Hepatocyte (in vitro differentiated cells): Measurements from ENCODE around the gene TGM4. TPM values are rescaled to one million over a fixed set of nuclear protein-coding genes. Genes with fewer than 3 reads are reported as not detected.

Experiments used
- DNase-seq: peaks from one replicate; pipeline ENCODE4 v3.0.0-alpha.2; 2016; ENCODE audit warnings: low spot score
- H2AFZ ChIP-seq: fragments of 200-600 bp; sonication (generic); 2 replicates; pipeline ENCODE4 v1.6.0; 2016; ENCODE audit warnings: antibody characterized with exemption, mild to moderate bottlenecking
- H3K27ac ChIP-seq: fragments of 200-600 bp; sonication (generic); 2 replicates; pipeline ENCODE4 v1.5.1; 2016; ENCODE audit warnings: mild to moderate bottlenecking
- H3K27me3 ChIP-seq: fragments of 200-600 bp; sonication (generic); 2 replicates; pipeline ENCODE4 v1.6.1; 2016
- H3K36me3 ChIP-seq: fragments of 200-600 bp; sonication (generic); replicated peaks from 2 replicates; pipeline ENCODE4 v1.5.1; 2016; ENCODE audit warnings: low read depth; ENCODE audit not compliant: insufficient read depth
- H3K4me1 ChIP-seq: fragments of 200-600 bp; sonication (generic); 2 replicates; pipeline ENCODE4 v1.5.1; 2016; ENCODE audit warnings: mild to moderate bottlenecking, moderate library complexity; ENCODE audit not compliant: insufficient read depth
- H3K4me2 ChIP-seq: fragments of 200-600 bp; sonication (generic); 2 replicates; pipeline ENCODE4 v1.6.0; 2016
- H3K4me3 ChIP-seq: fragments of 200-600 bp; sonication (generic); 2 replicates; pipeline ENCODE4 v1.5.1; 2016; ENCODE audit warnings: mild to moderate bottlenecking
- H3K79me2 ChIP-seq: fragments of 200-600 bp; sonication (generic); 2 replicates; pipeline ENCODE4 v1.6.0; 2017; ENCODE audit warnings: mild to moderate bottlenecking
- H3K9me2 ChIP-seq: fragments of 200-600 bp; sonication (generic); replicated peaks from 2 replicates; pipeline ENCODE4 v1.6.0; 2017; ENCODE audit warnings: mild to moderate bottlenecking; ENCODE audit not compliant: insufficient read depth
- H3K9me3 ChIP-seq: fragments of 200-600 bp; sonication (generic); 2 replicates; pipeline ENCODE4 v1.5.1; 2016; ENCODE audit warnings: low read depth, mild to moderate bottlenecking
- H4K20me1 ChIP-seq: fragments of 200-600 bp; sonication (generic); 2 replicates; pipeline ENCODE4 v1.6.0; 2016; ENCODE audit warnings: mild to moderate bottlenecking; ENCODE audit not compliant: insufficient read depth, poor library complexity, severe bottlenecking
- CTCF ChIP-seq: fragments of 200-600 bp; sonication (generic); IDR thresholded peaks from 2 replicates; pipeline ENCODE4 v1.5.1; 2016; ENCODE audit warnings: antibody characterized with exemption, mild to moderate bottlenecking; ENCODE audit not compliant: poor library complexity
- EZH2 ChIP-seq: fragments of 200-600 bp; sonication (generic); IDR thresholded peaks from 2 replicates; pipeline ENCODE4 v1.6.1; 2016; ENCODE audit warnings: antibody characterized with exemption, mild to moderate bottlenecking, borderline replicate concordance
- EZH2phosphoT487 ChIP-seq: fragments of 200-600 bp; sonication (generic); IDR thresholded peaks from one replicate; pipeline ENCODE4 v1.6.1; 2018; ENCODE audit warnings: antibody characterized with exemption, mild to moderate bottlenecking, low read depth, moderate library complexity; ENCODE audit not compliant: unreplicated experiment, severe bottlenecking
- WGBS: methylation state at CpG from one replicate; pipeline ENCODE4 v1.1.6; 2016; ENCODE audit warnings: low lambda C conversion rate; ENCODE audit errors: missing lambda C conversion rate; 5-methylcytosine and 5-hydroxymethylcytosine counted together
- polyA plus RNA-seq: library from polyadenylated mRNA; unstranded; fragments of >200 nt; fragmentation: Nextera tagmentation; extraction: Ambion mirVana; gene quantifications from 2 replicates; pipeline ENCODE4 v1.2.1, GENCODE V29; 2016
- total RNA-seq: library from RNA; depleted of rRNA; stranded (reverse); fragments of >200 nt; gene quantifications from 2 replicates; pipeline ENCODE4 v1.2.3, GENCODE V29; 2014

TGM4 gene
- total and polyA plus RNA-seq, 2 experiments from 2014 or later: 0.43 TPM; not detected in 1

- Histone ChIP-seq H3K9me3 (no peaks in the 10 kb centered on the region), H3K79me2 (no peaks in the 10 kb centered on the region), H3K36me3 (no peaks in the 10 kb centered on the region), H2AFZ (no peak overlapping the region), H3K4me3 (no peak overlapping the region), H3K4me2 (no peak overlapping the region), H3K27me3 (no peaks in the 10 kb centered on the region), H3K4me1 (no peaks in the 10 kb centered on the region), H3K9me2 (no peaks in the 10 kb centered on the region), H4K20me1 (no peaks in the 10 kb centered on the region), H3K27ac (no peak overlapping the region)
- WGBS: 76% methylated on average over 3 of the region's 3 CpGs
- TF ChIP-seq EZH2phosphoT487 (no peak), CTCF (no peak), EZH2 (no peak)
- DNase-seq: no peak
Observed at GRCh38 chr3:44886561-44886960, 12.2 kb downstream of the TGM4 start.

GRCh38 chr3:44887101-44887500 is 12.7 kb downstream of the TGM4 start:
- 86% methylated on average over 7 of the region's 7 CpGs for WGBS
- Histone ChIP-seq H3K4me1 (no peaks in the 10 kb centered on the region), H3K36me3 (no peaks in the 10 kb centered on the region), H3K9me3 (no peaks in the 10 kb centered on the region), H3K9me2 (no peaks in the 10 kb centered on the region), H2AFZ (no peak overlapping the region), H3K4me2 (no peak overlapping the region), H3K27ac (no peak overlapping the region), H3K27me3 (no peaks in the 10 kb centered on the region), H3K79me2 (no peaks in the 10 kb centered on the region), H3K4me3 (no peak overlapping the region), H4K20me1 (no peaks in the 10 kb centered on the region)
- DNase-seq: no peak
- no peak for TF ChIP-seq EZH2phosphoT487
- TF ChIP-seq EZH2: no peak
- TF ChIP-seq CTCF: no peak

GRCh38 chr3:44890258-44890657 is 15.8 kb downstream of the TGM4 start:
- H3K4me1 ChIP-seq: no peaks in the 10 kb centered on the region
- WGBS: 67% methylated on average over 3 of the region's 3 CpGs
- H3K36me3 ChIP-seq: no peaks in the 10 kb centered on the region
- no peaks in the 10 kb centered on the region for H3K79me2 ChIP-seq
- H2AFZ ChIP-seq: no peak overlapping the region
- no peak overlapping the region for H3K27ac ChIP-seq
- H3K4me3 ChIP-seq: no peak overlapping the region
- TF ChIP-seq EZH2phosphoT487 (no peak), CTCF (no peak), EZH2 (no peak)
- no peaks in the 10 kb centered on the region for H4K20me1 ChIP-seq
- H3K27me3 ChIP-seq: no peaks in the 10 kb centered on the region
- no peak overlapping the region for H3K4me2 ChIP-seq
- H3K9me2 ChIP-seq: no peaks in the 10 kb centered on the region
- no peak for DNase-seq
- no peaks in the 10 kb centered on the region for H3K9me3 ChIP-seq

GRCh38 chr3:44890852-44891251 is 16.4 kb downstream of the TGM4 start:
- TF ChIP-seq CTCF (no peak), EZH2phosphoT487 (no peak), EZH2 (no peak)
- H3K79me2 ChIP-seq: no peaks in the 10 kb centered on the region
- no peaks in the 10 kb centered on the region for H3K9me2 ChIP-seq
- WGBS: 86% methylated on average over 3 of the region's 3 CpGs
- H3K4me3 ChIP-seq: no peak overlapping the region
- H3K27ac ChIP-seq: no peak overlapping the region
- no peaks in the 10 kb centered on the region for H3K4me1 ChIP-seq
- no peak for DNase-seq
- no peak overlapping the region for H3K4me2 ChIP-seq
- no peaks in the 10 kb centered on the region for H3K36me3 ChIP-seq
- no peak overlapping the region for H2AFZ ChIP-seq
- no peaks in the 10 kb centered on the region for H3K9me3 ChIP-seq
- no peaks in the 10 kb centered on the region for H4K20me1 ChIP-seq
- H3K27me3 ChIP-seq: no peaks in the 10 kb centered on the region
